CD14-positive monocyte (primary cell): ENCODE data around the gene DYNC1I1. TPM values are rescaled to one million over a fixed set of nuclear protein-coding genes. Genes with fewer than 3 reads are reported as not detected.
A peak's percentile ranks its signal among the peaks of the same experiment; 100 is the strongest.

ENCODE experiments used
- DNase-seq, 3 donors: peaks; one replicate each; pipeline ENCODE4 v3.0.0-alpha.2; 2011 to 2022
- H2AFZ ChIP-seq: 2 replicates; pipeline ENCODE4 v1.6.0; 2012; ENCODE audit warnings: mild to moderate bottlenecking, low read depth, low read length, inconsistent platforms; ENCODE audit not compliant: insufficient read depth, poor library complexity, severe bottlenecking
- H3K27ac ChIP-seq, 2 donors: 1 replicate in 1 of 2; 2 replicates in 1 of 2; pipeline ENCODE4 v1.5.1; 2012 to 2013; ENCODE audit warnings: low read length in 2 of 2, control low read depth in 1 of 2, inconsistent platforms in 1 of 2, low read depth in 1 of 2, mild to moderate bottlenecking in 1 of 2
- H3K27me3 ChIP-seq, 2 donors: one replicate each; pipeline versions ENCODE4 v1.6.0 to v1.6.1; 2011 to 2013; ENCODE audit warnings: low read length in 2 of 2; ENCODE audit not compliant: control insufficient read depth in 2 of 2, insufficient read depth in 2 of 2
- H3K36me3 ChIP-seq, 2 donors: replicated peaks in 1 of 2; 1 replicate in 1 of 2; 2 replicates in 1 of 2; pipeline versions ENCODE4 v1.5.1 to v1.6.1; 2012 to 2013; ENCODE audit warnings: low read length in 2 of 2, control low read depth in 1 of 2, inconsistent platforms in 1 of 2, mild to moderate bottlenecking in 1 of 2; ENCODE audit not compliant: insufficient read depth in 2 of 2, control insufficient read depth in 1 of 2
- H3K4me1 ChIP-seq, 2 donors: 1 replicate in 1 of 2; 2 replicates in 1 of 2; pipeline versions ENCODE4 v1.5.1 to v1.6.1; 2012 to 2013; ENCODE audit warnings: low read length in 2 of 2, control low read depth in 1 of 2, inconsistent platforms in 1 of 2, mild to moderate bottlenecking in 1 of 2, moderate library complexity in 1 of 2; ENCODE audit not compliant: insufficient read depth in 2 of 2, control insufficient read depth in 1 of 2
- H3K4me2 ChIP-seq: replicated peaks from 2 replicates; pipeline ENCODE3; 2012; ENCODE audit warnings: low read length, moderate library complexity, mild to moderate bottlenecking; ENCODE audit not compliant: poor library complexity, severe bottlenecking; ENCODE audit errors: extremely low read depth
- H3K4me3 ChIP-seq, 3 experiments: fragments of 200-600 bp in 1 of 3; sonication (generic) in 1 of 3; replicated peaks in 1 of 3; 1 replicate in 2 of 3; 2 replicates in 1 of 3; pipeline ENCODE4 v1.5.1; 2011 to 2013; ENCODE audit warnings: low read length in 3 of 3, mild to moderate bottlenecking in 3 of 3, control low read depth in 2 of 3, low read depth in 2 of 3, inconsistent platforms in 1 of 3, moderate library complexity in 1 of 3
- H3K79me2 ChIP-seq: 2 replicates; pipeline ENCODE4 v1.6.0; 2012; ENCODE audit warnings: mild to moderate bottlenecking, control low read depth, inconsistent platforms, low read length, moderate library complexity; ENCODE audit not compliant: insufficient read depth
- H3K9ac ChIP-seq: 2 replicates; pipeline ENCODE4 v1.6.0; 2017; ENCODE audit warnings: low read length, mild to moderate bottlenecking; ENCODE audit not compliant: insufficient read depth, poor library complexity, severe bottlenecking
- H3K9me3 ChIP-seq, 2 donors: replicated peaks in 1 of 2; 1 replicate in 1 of 2; 2 replicates in 1 of 2; pipeline versions ENCODE4 v1.5.1 to v1.6.1; 2012 to 2013; ENCODE audit warnings: low read length in 2 of 2, control low read depth in 1 of 2; ENCODE audit not compliant: control insufficient read depth in 1 of 2, insufficient read depth in 1 of 2
- H4K20me1 ChIP-seq: 2 replicates; pipeline ENCODE4 v1.6.0; 2012; ENCODE audit warnings: mild to moderate bottlenecking, low read length, control low read depth, moderate library complexity; ENCODE audit not compliant: insufficient read depth
- H3K27ac Mint-ChIP-seq, 7 donors: one replicate each; pipeline ENCODE4 v1.8.0; 2020; ENCODE audit warnings: mild to moderate bottlenecking in 7 of 7, mixed read lengths in 7 of 7, moderate library complexity in 6 of 7, inconsistent platforms in 2 of 7
- H3K27me3 Mint-ChIP-seq, 3 donors: one replicate each; pipeline ENCODE4 v1.8.0; 2021 to 2022; ENCODE audit warnings: low read depth in 3 of 3, mild to moderate bottlenecking in 3 of 3, mixed read lengths in 3 of 3, moderate library complexity in 3 of 3, inconsistent platforms in 1 of 3
- H3K36me3 Mint-ChIP-seq, 2 donors: one replicate each; pipeline ENCODE4 v1.8.0; 2020; ENCODE audit warnings: mixed read lengths in 2 of 2, inconsistent platforms in 1 of 2, mild to moderate bottlenecking in 1 of 2
- H3K4me1 Mint-ChIP-seq: one replicate; pipeline ENCODE4 v1.8.0; 2020; ENCODE audit warnings: mild to moderate bottlenecking, mixed read lengths
- H3K4me3 Mint-ChIP-seq, 2 donors: one replicate each; pipeline ENCODE4 v1.8.0; 2020; ENCODE audit warnings: mild to moderate bottlenecking in 2 of 2, mixed read lengths in 2 of 2, moderate library complexity in 1 of 2
- H3K9me3 Mint-ChIP-seq, 7 donors: one replicate each; pipeline ENCODE4 v1.8.0; 2020 to 2022; ENCODE audit warnings: mixed read lengths in 7 of 7, mild to moderate bottlenecking in 6 of 7, moderate library complexity in 6 of 7, inconsistent platforms in 2 of 7
- WGBS: methylation state at CpG from one replicate; pipeline ENCODE4 v1.1.5; 2013; ENCODE audit warnings: missing lambda C conversion rate; ENCODE audit not compliant: insufficient coverage; 5-methylcytosine and 5-hydroxymethylcytosine counted together
- intact Hi-C, 2 donors: fragments of 100-400 bp; cut with micrococcal nuclease; formaldehyde crosslinking; loops; one replicate each; pipeline versions ENCODE4 v1.15.0 to v1.15.1; 2023
- polyA plus RNA-seq, 3 donors: library from polyadenylated mRNA; depleted of rRNA in 1 of 3; unstranded in 2 of 3; stranded (reverse) in 1 of 3; fragments of 300-500 nt in 2 of 3; fragments of >200 nt in 1 of 3; fragmentation: Illumina TruSeq in 2 of 3; gene quantifications; 1 replicate in 2 of 3; 2 replicates in 1 of 3; pipeline ENCODE4 v1.2.3, GENCODE V29; 2012 to 2021
- TF ChIP-seq, protein P1 (sequence below): fragments of 200-600 bp; IDR thresholded peaks from one replicate; pipeline ENCODE4 v1.8.0; 2022; ENCODE audit warnings: antibody characterized with exemption, mild to moderate bottlenecking

The DYNC1I1 gene
- polyA plus RNA-seq, 3 donors = not detected

DNA sequence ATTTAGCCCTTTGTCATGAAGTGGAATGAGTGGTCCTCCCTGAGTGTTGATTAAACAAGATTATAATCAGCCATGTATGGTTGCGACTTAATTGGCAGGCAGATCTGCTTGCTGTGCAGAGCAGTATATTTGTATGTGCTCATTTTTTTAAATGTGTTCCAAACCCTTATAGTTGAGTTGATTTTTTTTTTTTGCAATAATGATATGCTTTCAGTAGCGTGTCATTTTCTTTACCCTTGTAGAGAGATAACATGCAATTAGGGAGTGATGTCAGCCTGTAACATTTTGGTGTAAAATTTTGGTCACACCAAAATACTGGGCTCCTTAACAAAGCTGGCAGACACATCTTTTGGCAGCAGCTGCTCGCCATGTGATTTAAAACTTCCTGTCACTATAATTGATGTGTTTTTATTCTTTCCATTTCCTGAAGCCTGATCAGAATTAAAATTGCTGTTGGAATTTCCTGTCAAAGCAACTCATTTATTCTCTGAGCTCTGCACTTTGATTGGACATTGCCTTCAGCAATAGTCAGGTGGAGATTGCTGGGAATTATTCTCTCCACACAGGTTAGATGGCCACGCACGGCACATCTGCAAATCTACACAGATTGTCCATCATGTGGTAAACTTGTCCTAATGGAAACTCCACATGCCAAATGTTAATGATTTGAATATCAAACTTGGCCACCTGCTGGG lies 125.3 kb downstream of the DYNC1I1 start:
- Histone ChIP-seq H3K27ac (no peak overlapping the region), H3K36me3 (no peaks in the 10 kb centered on the region), H3K27me3 (peaks cover 44 to 47% of the 10 kb centered on the region in 2 donors), H4K20me1 (no peaks in the 10 kb centered on the region), H3K79me2 (no peaks in the 10 kb centered on the region), H3K4me1 (peaks cover 8 to 12% of the 10 kb centered on the region in 2 donors), H3K4me3 (no peak overlapping the region), H2AFZ (no peak overlapping the region), H3K9ac (no peak overlapping the region), H3K4me2 (no peak overlapping the region), H3K9me3 (no peaks in the 10 kb centered on the region)
- TF ChIP-seq, protein P1, sequence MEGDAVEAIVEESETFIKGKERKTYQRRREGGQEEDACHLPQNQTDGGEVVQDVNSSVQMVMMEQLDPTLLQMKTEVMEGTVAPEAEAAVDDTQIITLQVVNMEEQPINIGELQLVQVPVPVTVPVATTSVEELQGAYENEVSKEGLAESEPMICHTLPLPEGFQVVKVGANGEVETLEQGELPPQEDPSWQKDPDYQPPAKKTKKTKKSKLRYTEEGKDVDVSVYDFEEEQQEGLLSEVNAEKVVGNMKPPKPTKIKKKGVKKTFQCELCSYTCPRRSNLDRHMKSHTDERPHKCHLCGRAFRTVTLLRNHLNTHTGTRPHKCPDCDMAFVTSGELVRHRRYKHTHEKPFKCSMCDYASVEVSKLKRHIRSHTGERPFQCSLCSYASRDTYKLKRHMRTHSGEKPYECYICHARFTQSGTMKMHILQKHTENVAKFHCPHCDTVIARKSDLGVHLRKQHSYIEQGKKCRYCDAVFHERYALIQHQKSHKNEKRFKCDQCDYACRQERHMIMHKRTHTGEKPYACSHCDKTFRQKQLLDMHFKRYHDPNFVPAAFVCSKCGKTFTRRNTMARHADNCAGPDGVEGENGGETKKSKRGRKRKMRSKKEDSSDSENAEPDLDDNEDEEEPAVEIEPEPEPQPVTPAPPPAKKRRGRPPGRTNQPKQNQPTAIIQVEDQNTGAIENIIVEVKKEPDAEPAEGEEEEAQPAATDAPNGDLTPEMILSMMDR = no peak
- Mint-ChIP-seq H3K4me3 (no peak overlapping the region), H3K4me1 (peaks cover 12% of the 10 kb centered on the region), H3K9me3 (peaks cover 0 to 3% (median 0%) of the 10 kb centered on the region in 7 donors), H3K27me3 (peaks cover 28 to 63% (median 28%) of the 10 kb centered on the region in 3 donors), H3K27ac (no peak overlapping the region), H3K36me3 (no peaks in the 10 kb centered on the region)
- no peak for DNase-seq
- intact Hi-C loops = no loop called here
- WGBS = 80% methylated on average over 1 of the region's 5 CpGs

DNA sequence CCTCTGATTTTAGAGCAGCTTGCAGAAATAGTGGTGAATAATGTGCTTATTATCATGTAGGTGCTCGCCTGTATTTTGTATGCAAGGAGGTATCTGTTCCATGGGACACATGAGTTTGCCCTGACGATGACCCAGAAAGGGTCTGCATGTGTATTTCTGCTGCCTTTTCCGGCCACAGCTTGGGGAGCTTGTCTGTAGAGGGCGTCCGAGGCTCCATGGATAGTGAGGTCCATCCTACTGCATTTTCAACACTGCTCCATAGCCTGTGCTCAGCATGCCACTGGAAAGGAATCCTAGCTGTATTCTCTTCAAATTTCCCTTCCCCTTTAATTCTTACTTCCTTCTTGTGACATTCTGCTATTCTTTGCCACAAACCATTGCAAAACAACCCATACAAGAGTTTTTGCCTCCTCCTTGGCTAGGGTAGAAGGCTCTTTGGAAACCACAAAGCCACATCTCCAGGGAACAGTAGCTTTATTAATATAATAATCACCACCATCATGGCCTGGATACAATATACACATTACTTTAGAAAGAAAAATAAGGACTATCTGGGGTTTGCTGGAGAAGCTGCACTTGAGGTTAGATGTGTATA lies 127.7 kb downstream of the DYNC1I1 start:
- intact Hi-C loops = no loop called here
- no peaks in the 10 kb centered on the region for H3K79me2 ChIP-seq
- no peak for DNase-seq
- H3K9ac ChIP-seq = no peak overlapping the region
- H3K4me1 ChIP-seq = peaks cover 12 to 15% of the 10 kb centered on the region in 2 donors
- no peaks in the 10 kb centered on the region for H4K20me1 ChIP-seq
- Mint-ChIP-seq H3K27me3 (peaks cover 30 to 67% (median 35%) of the 10 kb centered on the region in 3 donors), H3K9me3 (peaks cover 0 to 3% (median 0%) of the 10 kb centered on the region in 7 donors), H3K27ac (peak overlapping the region in 2 of 7 donors; percentile 1 to 37), H3K4me3 (peak overlapping the region in 1 of 2 donors; percentile 46), H3K4me1 (peaks cover 23% of the 10 kb centered on the region), H3K36me3 (no peaks in the 10 kb centered on the region)
- H2AFZ ChIP-seq = no peak overlapping the region
- no peak overlapping the region for H3K4me3 ChIP-seq
- TF ChIP-seq, protein P1 = no peak
- H3K4me2 ChIP-seq = no peak overlapping the region
- 44% methylated on average over 5 of the region's 5 CpGs for WGBS
- no peaks in the 10 kb centered on the region for H3K36me3 ChIP-seq
- H3K9me3 ChIP-seq = no peaks in the 10 kb centered on the region
- H3K27me3 ChIP-seq = peaks cover 56 to 58% of the 10 kb centered on the region in 2 donors
- H3K27ac ChIP-seq = no peak overlapping the region
